GM18868 (cell line): Measurements from ENCODE around the gene HSPBAP1.
"Not testable (repeated sequence)": the region's sequence is repeated elsewhere in the genome, so short reads cannot be mapped to it uniquely, and the experiment has no call there.

Experiments
- ATAC-seq: cut with Tn5 transposase; IDR thresholded peaks from one replicate; pipeline ENCODE4 v1.9.1; 2021; ENCODE audit warnings: mild to moderate bottlenecking, moderate library complexity; ENCODE audit not compliant: unreplicated experiment

Gene HSPBAP1

GRCh38 chr3:122743581-122744120 is 50.0 kb downstream of the HSPBAP1 start:
- ATAC-seq = no peak

- no peak for ATAC-seq
These were observed 51.4 kb downstream of the HSPBAP1 start for GRCh38 chr3:122742234-122742633.

GRCh38 chr3:122739172-122739571 is 54.5 kb downstream of the HSPBAP1 start:
- no peak for ATAC-seq

GRCh38 chr3:122732682-122733525 is 60.7 kb downstream of the HSPBAP1 start:
- not testable (repeated sequence) for ATAC-seq

- no peak for ATAC-seq
These were observed 63.4 kb downstream of the HSPBAP1 start for GRCh38 chr3:122730240-122730639.

GRCh38 chr3:122728756-122729514 is 64.7 kb downstream of the HSPBAP1 start:
- ATAC-seq = no peak

GRCh38 chr3:122728186-122728585 is 65.4 kb downstream of the HSPBAP1 start:
- ATAC-seq = no peak

- no peak for ATAC-seq
These were observed 65.9 kb downstream of the HSPBAP1 start for GRCh38 chr3:122727766-122728165.

DNA sequence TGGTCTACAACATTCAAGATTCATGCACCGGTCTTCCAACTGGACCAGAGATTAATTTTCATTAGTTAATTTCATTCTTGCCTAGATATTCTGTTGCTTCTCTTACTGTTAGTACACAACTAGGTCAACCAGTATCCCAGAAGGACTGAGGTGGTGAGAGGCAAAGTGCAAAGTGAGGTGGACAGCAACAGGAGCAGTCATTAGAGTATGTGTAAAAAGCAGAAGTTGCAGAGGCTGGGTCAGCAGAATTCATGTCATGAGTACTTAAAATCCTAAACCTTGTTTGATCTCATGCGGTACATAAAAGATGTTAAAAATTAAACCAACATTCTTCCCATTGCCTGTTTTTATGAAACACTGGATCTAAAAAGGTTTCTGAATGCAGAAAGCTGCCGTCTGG is 66.3 kb downstream of the HSPBAP1 start:
- ATAC-seq = no peak

GRCh38 chr3:122725106-122725505 is 68.5 kb downstream of the HSPBAP1 start:
- no peak for ATAC-seq

- ATAC-seq = no peak
These were observed 74.2 kb downstream of the HSPBAP1 start for GRCh38 chr3:122719273-122719921.

GRCh38 chr3:122716667-122717066 is 77.0 kb downstream of the HSPBAP1 start:
- no peak for ATAC-seq

- ATAC-seq = no peak
These were observed 79.4 kb downstream of the HSPBAP1 start for GRCh38 chr3:122714273-122714672.

DNA sequence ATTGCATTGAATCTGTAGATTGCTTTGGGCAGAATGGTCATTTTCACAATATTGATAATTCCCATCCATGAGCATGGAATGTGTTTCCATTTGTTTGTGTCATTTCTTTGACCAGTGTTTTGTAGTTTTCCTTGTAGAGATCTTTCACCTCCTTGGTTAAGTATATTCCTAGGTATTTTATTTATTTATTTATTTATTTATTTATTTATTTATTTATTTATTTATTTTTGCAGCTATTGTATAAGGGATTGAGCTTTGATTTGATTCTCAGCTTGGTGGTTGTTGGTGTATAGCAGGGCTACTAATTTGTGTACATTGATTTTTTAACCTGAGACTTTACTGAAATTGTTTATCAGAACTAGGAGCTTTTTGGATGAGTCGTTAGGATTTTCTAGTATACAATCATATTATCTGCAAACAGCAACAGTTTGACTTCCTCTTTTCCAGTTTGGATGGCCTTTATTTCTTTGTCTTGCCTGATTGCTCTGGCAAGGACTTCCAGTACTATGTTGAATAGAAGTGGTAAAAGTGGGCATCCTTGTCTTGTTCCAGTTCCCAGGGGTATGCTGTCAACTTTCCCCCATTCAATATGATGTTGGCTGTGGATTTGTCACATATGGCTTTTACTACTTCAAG is 82.9 kb downstream of the HSPBAP1 start:
- ATAC-seq = not testable (repeated sequence)

DNA sequence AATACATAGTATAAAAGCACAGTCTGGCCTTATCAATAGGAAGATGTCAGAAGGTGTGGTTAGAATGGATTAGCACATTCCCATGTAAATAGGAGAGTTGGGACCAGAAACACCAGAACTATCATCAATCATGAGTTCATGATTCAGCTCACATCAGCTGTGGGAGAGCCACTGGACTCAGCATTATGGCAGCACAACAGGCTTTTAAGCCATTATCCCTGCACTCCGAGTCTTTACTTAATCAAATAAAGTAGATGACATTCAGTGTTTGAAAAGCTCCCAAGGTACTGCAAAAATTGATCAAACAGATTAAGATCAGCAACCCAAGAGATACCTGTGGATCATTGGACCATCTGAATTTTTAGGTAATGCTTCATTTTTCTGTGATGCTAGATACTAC is 88.3 kb downstream of the HSPBAP1 start:
- ATAC-seq = no peak

- ATAC-seq = no peak
These were observed 93.4 kb downstream of the HSPBAP1 start for GRCh38 chr3:122700193-122700592.

GRCh38 chr3:122697952-122698620 is 95.5 kb downstream of the HSPBAP1 start:
- peak; percentile 90 for ATAC-seq

GRCh38 chr3:122695927-122696561 is 97.6 kb downstream of the HSPBAP1 start:
- no peak for ATAC-seq

DNA sequence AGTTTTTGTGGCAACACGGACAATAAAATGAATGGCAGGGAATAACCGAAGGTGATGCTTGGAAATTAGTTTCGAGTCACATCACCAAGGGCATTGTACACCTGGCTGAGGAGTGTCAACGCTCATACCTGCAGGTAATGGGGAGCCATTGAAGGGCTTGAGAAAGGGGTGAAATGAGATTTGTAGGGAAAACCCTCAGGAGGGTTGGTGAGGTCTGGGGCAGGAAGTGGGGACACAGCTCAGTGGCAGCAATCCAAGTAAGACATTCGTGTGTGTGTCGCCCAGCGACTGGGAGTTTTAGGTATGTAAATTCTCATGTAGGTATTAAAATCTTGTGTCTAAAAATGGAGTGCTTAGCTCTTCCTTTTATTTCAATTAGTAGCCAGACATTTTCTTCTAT is 98.7 kb downstream of the HSPBAP1 start:
- ATAC-seq = peak; percentile 39

DNA sequence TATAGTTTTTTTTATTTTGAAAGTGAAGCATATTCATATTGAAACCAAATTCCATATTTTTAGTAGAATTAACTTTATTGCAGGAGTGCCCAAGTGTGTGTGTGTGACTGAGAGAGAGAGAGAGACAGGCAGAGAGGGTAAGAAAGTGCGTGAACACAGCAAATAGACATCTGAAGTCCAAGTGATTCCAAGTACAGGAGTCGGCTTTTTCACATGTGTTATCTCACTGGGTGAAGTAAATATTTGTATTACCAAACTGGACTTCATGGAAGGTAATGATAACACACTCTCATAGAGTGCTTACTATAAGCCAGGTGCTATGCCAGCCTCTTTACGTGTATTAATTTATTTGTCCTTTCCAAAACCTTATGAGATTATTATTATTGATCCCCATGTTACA is 101.0 kb downstream of the HSPBAP1 start:
- no peak for ATAC-seq
